T-helper 2 cell (primary cell): Measurements from ENCODE around the gene UBE3C.
A peak's percentile ranks its signal among the peaks of the same experiment; 100 is the strongest.
"Not testable (repeated sequence)": the region's sequence is repeated elsewhere in the genome, so short reads cannot be mapped to it uniquely, and the experiment has no call there.

Experiments used
- DNase-seq, 5 experiments: peaks; one replicate each; pipeline versions ENCODE4 v3.0.0 to v3.0.0-alpha.2; 2012 to 2022

Gene UBE3C

GRCh38 chr7:157273208-157274093 lies 134.7 kb downstream of the UBE3C start:
- DNase-seq: peak; percentile 32 to 71 (median 40)

- DNase-seq: not testable (repeated sequence)
Measured at GRCh38 chr7:157274094-157274634, 135.4 kb downstream of the UBE3C start.

DNA sequence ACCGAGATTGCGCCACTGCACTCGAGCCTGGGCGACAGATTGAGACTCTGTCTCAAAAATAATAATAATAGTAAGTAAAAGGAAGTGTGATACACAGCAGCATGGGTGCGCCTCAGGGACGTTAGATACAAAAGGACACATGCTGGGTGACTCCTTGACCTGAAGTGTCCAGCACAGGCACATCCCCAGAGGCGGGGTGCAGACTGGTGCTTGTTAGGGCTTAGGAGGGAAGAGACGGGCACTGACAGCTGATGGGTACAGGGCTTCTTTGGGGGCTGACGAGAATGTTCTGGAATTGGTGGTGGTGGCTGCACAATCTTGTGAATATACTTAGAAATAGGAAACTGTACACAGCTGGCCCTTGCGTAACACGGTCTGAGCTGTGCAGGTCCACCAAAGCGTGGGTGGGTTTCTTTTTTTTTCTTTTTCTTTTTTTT lies 136.3 kb downstream of the UBE3C start:
- DNase-seq: no peak

GRCh38 chr7:157276091-157276561 lies 137.4 kb downstream of the UBE3C start:
- no peak for DNase-seq

GRCh38 chr7:157276731-157277562 lies 138.2 kb downstream of the UBE3C start:
- peak in 2 of 5 experiments; percentile 43 to 69 for DNase-seq

DNA sequence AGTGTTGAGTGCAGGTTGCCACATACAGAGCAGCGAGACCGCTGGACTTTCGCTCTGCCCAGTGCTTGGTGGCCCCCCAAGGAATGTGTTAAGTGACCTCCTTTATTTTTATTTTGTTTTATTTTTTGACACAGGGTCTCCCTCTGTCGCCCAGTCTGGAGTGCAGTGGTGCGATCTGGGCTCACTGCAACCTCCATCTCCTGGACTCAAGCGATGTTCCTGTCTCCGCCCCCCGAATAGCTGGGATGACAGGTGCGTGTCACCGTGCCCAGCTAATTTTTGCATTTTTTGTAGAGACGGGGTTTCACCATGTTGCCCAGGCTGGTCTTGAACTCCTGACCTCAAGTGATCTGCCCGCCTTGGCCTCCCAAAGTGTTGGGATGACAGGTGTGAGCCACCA lies 138.8 kb downstream of the UBE3C start:
- DNase-seq: not testable (repeated sequence)

GRCh38 chr7:157278167-157278790 lies 139.6 kb downstream of the UBE3C start:
- no peak for DNase-seq

GRCh38 chr7:157278791-157279724 lies 140.3 kb downstream of the UBE3C start:
- no peak for DNase-seq

- no peak for DNase-seq
Measured at GRCh38 chr7:157279741-157280215, 141.1 kb downstream of the UBE3C start.

DNA sequence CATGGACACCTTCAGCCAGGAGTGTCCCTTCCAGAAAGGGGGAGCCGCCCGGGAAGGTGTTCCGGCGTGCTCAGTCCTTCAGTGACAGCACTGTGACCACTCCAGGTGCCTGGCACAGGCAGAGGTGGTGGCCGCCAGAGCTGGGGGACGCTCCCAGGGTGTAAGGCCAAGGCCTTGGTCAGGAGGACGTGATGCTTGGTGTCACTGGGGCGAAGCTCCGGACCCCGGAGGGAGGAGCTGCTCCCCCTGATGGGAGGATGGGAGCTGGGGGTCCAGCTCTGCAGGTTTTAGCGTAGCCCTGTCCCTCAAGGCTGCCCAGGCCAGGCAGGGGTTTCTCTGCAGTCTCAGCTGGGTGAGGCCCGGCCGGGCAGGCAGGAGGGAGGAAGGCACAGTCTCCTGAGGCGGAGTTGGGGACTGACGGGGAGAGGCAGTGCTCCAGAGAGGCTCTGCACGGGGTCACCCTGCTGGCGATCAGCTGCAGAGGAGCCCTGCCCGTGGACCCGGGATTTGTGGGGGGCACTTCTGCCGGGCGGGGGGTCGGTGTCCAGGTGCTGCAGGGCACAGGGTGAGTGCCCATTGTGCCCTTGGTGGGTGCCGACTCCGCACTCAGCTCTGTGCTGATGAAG lies 141.6 kb downstream of the UBE3C start:
- DNase-seq: no peak

DNA sequence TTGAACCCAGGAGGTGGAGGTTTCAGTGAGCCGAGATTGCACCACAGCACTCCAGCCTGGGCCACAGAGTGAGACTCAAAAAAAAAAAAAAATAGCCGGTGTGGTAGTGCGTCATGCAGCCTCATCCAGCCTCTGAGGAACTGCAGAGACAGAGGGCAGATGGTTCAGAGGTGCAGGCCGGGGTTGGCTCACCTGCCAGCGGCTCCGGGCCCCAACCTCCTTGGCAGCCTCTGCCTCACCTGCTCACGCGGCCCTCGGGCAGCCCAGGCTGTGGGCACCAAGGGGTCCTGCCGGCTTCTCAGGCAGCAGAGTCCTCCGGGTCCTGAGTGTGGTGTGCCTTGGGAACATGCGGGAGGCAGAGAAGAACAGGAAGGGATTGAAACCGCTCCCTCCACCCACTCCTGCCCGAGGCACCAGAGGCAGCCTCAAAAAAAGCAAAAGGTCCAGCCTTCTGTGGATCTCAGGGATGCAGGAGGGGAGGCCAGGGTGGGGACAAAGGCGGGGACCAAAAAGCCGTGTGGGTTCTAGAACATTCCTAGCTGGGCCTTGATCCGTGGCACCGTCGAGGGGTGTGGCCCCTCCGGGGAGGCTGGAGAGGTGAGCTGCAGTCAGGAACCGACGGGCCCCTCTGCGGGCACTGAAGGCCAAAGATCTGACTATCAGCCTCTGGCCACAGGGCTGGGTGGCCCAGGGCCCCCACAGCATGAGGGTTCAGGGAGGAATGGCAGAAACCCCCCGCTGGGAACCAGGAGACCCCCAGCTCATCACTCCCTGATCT lies 142.7 kb downstream of the UBE3C start:
- no peak for DNase-seq

DNA sequence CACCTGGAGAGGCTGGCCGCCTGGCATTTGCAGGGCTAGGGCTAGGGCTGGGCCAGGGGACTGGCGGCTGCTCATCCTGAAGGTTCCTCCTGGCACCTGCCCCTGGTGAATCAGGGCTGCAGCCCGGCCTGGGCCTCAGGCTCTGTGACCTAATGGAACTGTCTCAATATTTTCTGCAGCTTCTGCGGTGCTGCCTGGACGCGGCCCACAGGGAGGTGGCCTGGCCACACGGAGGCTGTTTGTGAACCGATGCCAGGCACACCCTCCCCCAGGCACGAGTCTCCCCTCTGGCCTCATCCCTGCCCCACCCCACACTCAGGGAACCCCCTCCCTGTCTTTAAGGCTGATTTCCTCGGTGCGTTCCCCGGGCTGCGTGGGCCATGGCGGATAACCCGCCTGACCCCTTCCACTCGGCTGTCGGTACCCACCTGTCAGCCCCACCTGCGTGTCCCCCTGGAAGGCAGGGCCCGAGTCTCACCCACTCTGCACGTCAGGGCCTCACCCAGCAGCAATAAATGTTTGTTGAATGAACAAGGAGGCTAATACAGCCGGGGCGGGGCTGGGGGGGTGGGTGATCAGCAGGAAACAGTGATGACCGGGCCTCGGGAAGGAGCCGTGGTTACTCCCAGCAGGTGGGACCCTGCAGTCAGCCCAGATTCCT lies 143.5 kb downstream of the UBE3C start:
- no peak for DNase-seq

DNA sequence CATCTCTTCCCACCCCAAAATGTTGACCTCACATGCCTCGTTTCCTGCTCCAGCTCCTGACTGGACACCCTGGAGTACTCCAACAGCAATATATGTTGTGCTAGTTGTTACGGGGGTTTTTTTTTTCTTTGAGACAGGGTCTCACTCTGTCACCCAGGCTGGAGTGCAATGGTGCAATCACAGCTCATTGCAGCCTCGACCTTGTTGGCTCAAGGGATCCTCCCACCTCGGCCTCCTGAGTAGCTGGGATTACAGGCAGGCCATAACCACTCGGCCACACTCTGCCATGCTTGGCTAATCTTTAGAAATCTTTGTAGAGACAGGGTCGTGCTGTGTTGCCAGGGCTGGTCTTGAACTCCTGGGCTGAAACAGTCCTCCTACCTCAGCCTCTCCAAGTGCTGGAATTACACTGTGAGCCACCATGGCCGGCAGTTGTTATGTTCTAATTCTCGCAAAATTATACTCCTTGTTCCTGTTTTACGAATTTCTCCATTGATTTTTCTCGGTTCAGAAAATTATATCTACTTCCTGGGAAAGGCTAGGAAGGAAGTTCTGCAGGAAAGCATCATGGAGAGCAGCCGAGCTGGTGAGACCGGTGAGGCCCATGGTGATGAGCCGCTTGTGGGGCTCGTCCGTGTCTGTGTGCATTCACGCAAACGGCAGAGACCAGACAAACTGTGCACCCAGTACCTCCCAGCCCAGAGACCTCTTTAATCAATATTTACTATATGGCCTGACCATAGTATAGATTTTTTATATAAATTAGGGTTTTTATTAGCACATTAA lies 145.7 kb downstream of the UBE3C start:
- DNase-seq: no peak

DNA sequence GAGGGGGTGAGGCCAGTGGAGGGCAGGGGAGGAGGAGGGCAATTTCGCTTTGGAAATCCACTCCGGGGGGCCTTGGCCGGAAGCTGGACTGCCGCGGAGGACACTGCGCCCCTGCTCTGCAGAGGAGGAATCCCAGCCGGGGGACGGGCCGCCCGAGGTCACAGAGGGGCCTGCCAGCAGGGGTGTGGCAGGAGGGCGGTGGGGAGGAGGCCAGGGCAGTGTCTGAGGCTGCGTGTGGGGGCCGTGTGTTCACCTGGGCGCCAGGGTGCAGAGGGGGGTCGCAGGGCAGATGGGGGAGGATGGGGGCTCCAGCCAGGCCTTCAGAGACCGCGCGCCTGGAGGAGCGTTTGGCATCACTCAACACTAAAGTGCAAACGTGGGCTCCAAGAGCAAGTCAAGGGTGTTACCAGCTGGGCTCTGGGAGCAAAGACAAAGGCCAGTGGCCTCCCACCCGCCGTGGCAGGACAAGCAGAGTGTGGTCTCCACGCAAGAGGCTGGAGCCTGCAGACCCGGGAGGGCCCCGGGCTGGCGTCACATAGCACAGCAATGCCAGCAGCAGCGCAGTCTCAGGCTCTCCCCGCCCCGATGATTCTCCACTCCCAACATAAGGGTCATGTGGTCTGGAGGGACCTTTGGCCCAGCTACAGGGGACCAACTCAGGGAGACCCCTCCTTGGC lies 152.8 kb downstream of the UBE3C start:
- no peak for DNase-seq

DNA sequence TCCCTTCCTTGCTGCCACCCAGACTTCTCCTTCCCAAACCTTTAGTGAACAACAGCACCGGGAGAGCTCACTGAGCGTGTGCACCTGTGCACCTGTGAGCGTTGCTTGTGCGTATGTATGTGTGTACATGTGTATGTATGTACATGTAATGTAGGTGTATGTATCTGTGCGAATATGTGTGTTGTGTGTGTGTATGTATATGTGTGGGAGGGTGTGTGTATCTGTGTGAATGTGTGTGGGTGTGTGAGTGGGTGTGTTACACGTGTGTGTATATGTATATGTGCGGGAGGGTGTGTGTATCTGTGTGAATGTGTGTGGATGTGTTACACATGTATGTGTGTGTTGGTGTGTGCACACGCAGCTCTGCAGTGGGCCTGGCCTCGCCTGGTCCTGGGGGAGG lies 153.5 kb downstream of the UBE3C start:
- no peak for DNase-seq

DNA sequence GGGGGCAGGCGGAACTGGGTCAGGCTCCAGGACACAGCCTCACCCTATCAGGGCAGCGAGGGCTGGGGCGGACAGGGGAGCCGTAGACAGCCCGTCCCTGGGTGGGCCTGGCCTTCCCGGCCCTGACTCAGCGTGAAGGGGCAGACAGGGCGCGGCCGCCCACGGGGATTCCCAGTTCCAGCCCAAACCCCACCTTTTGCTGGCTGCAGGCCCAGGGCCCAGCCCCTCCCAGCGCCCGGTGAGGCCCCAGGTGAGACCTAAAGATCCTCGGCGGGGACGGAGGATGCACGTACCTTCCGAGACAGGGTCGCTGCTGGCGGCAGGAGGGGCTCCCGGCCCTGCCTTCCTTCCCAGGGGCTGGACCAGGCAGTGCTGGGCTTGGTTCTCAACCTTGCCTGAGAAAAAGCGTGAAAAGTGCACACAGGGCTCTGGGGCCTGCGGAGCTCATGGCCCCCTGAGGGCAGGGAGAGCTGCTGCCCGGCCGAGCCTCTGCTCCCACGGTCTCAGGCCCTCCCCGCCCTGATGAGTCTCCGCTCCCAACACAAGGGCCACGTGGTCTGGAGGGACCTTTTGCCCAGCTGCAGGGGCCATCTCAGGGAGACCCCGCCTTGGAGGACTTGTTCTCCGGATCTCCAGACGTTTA lies 154.2 kb downstream of the UBE3C start:
- DNase-seq: no peak

- no peak for DNase-seq
Measured at GRCh38 chr7:157293413-157293788, 154.7 kb downstream of the UBE3C start.

- DNase-seq: no peak
Measured at GRCh38 chr7:157294773-157295172, 156.0 kb downstream of the UBE3C start.
